K562 (cell line): ENCODE results near the gene SEPTIN1. TPM values are rescaled to one million over a fixed set of nuclear protein-coding genes. Genes with fewer than 3 reads are reported as not detected.

Source experiments
- CAMTA2 ChIP-seq: fragments of 250-450 bp; sonication (Bioruptor Pico); conservative IDR thresholded peaks from 2 replicates; pipeline ENCODE4 v1.5.1; 2022
- E4F1 ChIP-seq: fragments of 250-450 bp; sonication (Bioruptor Pico); IDR thresholded peaks from 2 replicates; pipeline ENCODE4 v1.5.0; 2021; ENCODE audit warnings: mild to moderate bottlenecking, borderline replicate concordance
- ESRRA ChIP-seq: fragments of 450-650 bp; IDR thresholded peaks from 2 replicates; pipeline ENCODE4 v1.6.1; 2014; ENCODE audit warnings: low read depth, mild to moderate bottlenecking, moderate library complexity, borderline replicate concordance
- FOXA1 ChIP-seq: fragments of 450-650 bp; IDR thresholded peaks from 2 replicates; pipeline ENCODE4 v1.6.1; 2016; ENCODE audit warnings: mild to moderate bottlenecking, borderline replicate concordance
- HBP1 ChIP-seq: fragments of 450-650 bp; formaldehyde crosslinking; IDR thresholded peaks from 2 replicates; pipeline ENCODE4 v1.4.0; 2022; ENCODE audit warnings: missing genetic modification characterization
- HDAC1 ChIP-seq, 2 experiments: fragments of 450-650 bp; IDR thresholded peaks; 2 replicates each; pipeline ENCODE4 v1.6.1; 2016 to 2017; ENCODE audit warnings: inconsistent platforms in 1 of 2, mild to moderate bottlenecking in 1 of 2, moderate library complexity in 1 of 2
- HDAC6 ChIP-seq: IDR thresholded peaks from 2 replicates; pipeline ENCODE4 v1.6.1; 2012; ENCODE audit warnings: low read depth, mild to moderate bottlenecking, control low read depth, inconsistent platforms, low read length, moderate library complexity
- MTA1 ChIP-seq: fragments of 450-650 bp; IDR thresholded peaks from 2 replicates; pipeline ENCODE4 v1.6.1; 2017; ENCODE audit warnings: borderline replicate concordance
- RNF2 ChIP-seq: sonication (generic); IDR thresholded peaks from 2 replicates; pipeline ENCODE4 v1.6.1; 2016
- SMARCB1 ChIP-seq: IDR thresholded peaks from 2 replicates; pipeline ENCODE4 v1.6.1; 2011; ENCODE audit warnings: improper control_type of control experiment, low read depth; ENCODE audit not compliant: insufficient read length
- SMARCC2 ChIP-seq: fragments of 450-650 bp; IDR thresholded peaks from 2 replicates; pipeline ENCODE4 v1.6.1; 2017; ENCODE audit warnings: antibody characterized with exemption, moderate library complexity, mild to moderate bottlenecking, low read depth
- SOX6 ChIP-seq: fragments of 450-650 bp; IDR thresholded peaks from 2 replicates; pipeline ENCODE4 v1.6.1; 2014; ENCODE audit warnings: mild to moderate bottlenecking
- STAG1 ChIP-seq: sonication (generic); formaldehyde crosslinking; IDR thresholded peaks from 2 replicates; pipeline ENCODE4 v1.5.0; 2020; ENCODE audit warnings: missing genetic modification reagents, borderline replicate concordance
- SUPT5H ChIP-seq: fragments of 450-650 bp; IDR thresholded peaks from 2 replicates; pipeline ENCODE4 v1.6.1; 2016
- TARDBP ChIP-seq: fragments of 450-650 bp; IDR thresholded peaks from 2 replicates; pipeline ENCODE4 v1.6.1; 2016
- ZFX ChIP-seq: sonication (generic); formaldehyde crosslinking; IDR thresholded peaks from 2 replicates; pipeline ENCODE4 v1.8.0; 2022; ENCODE audit warnings: mild to moderate bottlenecking, missing genetic modification reagents, moderate library complexity
- ZNF184 ChIP-seq: sonication (generic); formaldehyde crosslinking; IDR thresholded peaks from 2 replicates; pipeline ENCODE4 v1.5.0; 2020; ENCODE audit warnings: missing genetic modification reagents
- ZNF347 ChIP-seq: fragments of 450-650 bp; formaldehyde crosslinking; IDR thresholded peaks from 2 replicates; pipeline ENCODE4 v1.4.0; 2020; ENCODE audit warnings: low read depth, mild to moderate bottlenecking, moderate library complexity
- ZNF436 ChIP-seq: fragments of 250-450, 450-650 bp; sonication (Bioruptor Pico); formaldehyde crosslinking; IDR thresholded peaks from 2 replicates; pipeline ENCODE4 v1.7.0; 2020; ENCODE audit warnings: mild to moderate bottlenecking
- ZNF518B ChIP-seq: fragments of 250-450 bp; sonication (Bioruptor Pico); IDR thresholded peaks from 2 replicates; pipeline ENCODE4 v1.5.0; 2021; ENCODE audit warnings: mild to moderate bottlenecking, moderate library complexity
- ZNF639 ChIP-seq, 2 experiments: fragments of 200-800 bp in 1 of 2; sonication (Bioruptor generic) in 1 of 2; sonication (generic) in 1 of 2; formaldehyde crosslinking in 1 of 2; IDR thresholded peaks in 1 of 2; conservative IDR thresholded peaks in 1 of 2; 2 replicates each; pipeline versions ENCODE4 v1.5.0 to v1.6.1; 2016 to 2020; ENCODE audit warnings: missing compliant biosample characterization in 1 of 2, missing genetic modification characterization in 1 of 2, missing genetic modification reagents in 1 of 2
- polyA plus RNA-seq, 8 experiments: library from polyadenylated mRNA; depleted of rRNA in 4 of 8; stranded (reverse) in 5 of 8; unstranded in 3 of 8; fragments of >200 nt; fragmentation: Nextera tagmentation in 2 of 8; fragmentation: Illumina TruSeq in 1 of 8; extraction: Ambion mirVana in 2 of 8; extraction: Trizol in 1 of 8; gene quantifications; 2 replicates each; pipeline versions ENCODE4 v1.2.1 to v1.2.3, GENCODE V29; 2011 to 2014; ENCODE audit warnings: inconsistent platforms in 1 of 8, missing spikeins in 1 of 8
- total RNA-seq, 7 experiments: library from RNA; depleted of rRNA in 6 of 7; stranded (reverse); fragments of >200 nt in 6 of 7; fragmentation: Illumina TruSeq in 2 of 7; extraction: Trizol in 2 of 7; gene quantifications; 2 replicates each; pipeline versions ENCODE4 v1.2.1 to v1.2.3, GENCODE V29; 2011 to 2021; ENCODE audit warnings: low replicate concordance in 1 of 7

SEPTIN1 gene
- total and polyA plus RNA-seq, 9 of the 15 experiments (the other 6 are each of a cell fraction or from before 2014, with no cell fraction given): 0.23 to 5.6 (median 1.7) TPM; not detected in 1

- TF ChIP-seq E4F1 (CRISPR knock-in tag): no peak
- TF ChIP-seq SMARCC2: no peak
- TF ChIP-seq ZNF639 (CRISPR knock-in tag; conservative IDR thresholded peaks at IDR 0.05 in 1 of 2, IDR thresholded peaks at IDR 0.05 in 1 of 2): no peak
- no peak for TF ChIP-seq FOXA1
- TF ChIP-seq SUPT5H: peak; percentile 82
- TF ChIP-seq ZNF436 (CRISPR knock-in tag): no peak
- TF ChIP-seq ZNF347 (CRISPR knock-in tag): no peak
- no peak for TF ChIP-seq HDAC6
- TF ChIP-seq ZFX: peak; percentile 97
- no peak for TF ChIP-seq ZNF518B (CRISPR knock-in tag)
- 0 out of 2 replicates have a peak, but pooled peaks have one; percentile 36 for TF ChIP-seq MTA1
- TF ChIP-seq STAG1 (CRISPR knock-in tag): no peak
- TF ChIP-seq ESRRA: no peak
- TF ChIP-seq ZNF184: no peak
- no peak for TF ChIP-seq SMARCB1
- TF ChIP-seq CAMTA2 (CRISPR knock-in tag): no peak
- no peak for TF ChIP-seq TARDBP
- peak in 1 of 2 experiments; percentile 99; a peak in 2 of 4 replicates for TF ChIP-seq HDAC1 (IDR thresholded peaks at IDR 0.05)
- no peak for TF ChIP-seq SOX6
- no peak for TF ChIP-seq RNF2
- no peak for TF ChIP-seq HBP1 (CRISPR knock-in tag)
Observed at GRCh38 chr16:30407102-30407803, 24.9 kb upstream of the SEPTIN1 start, which contains the start of gene ZNF771 (continued).
